Natural killer cell treated with Interleukin-12 subunit alpha and Interleukin-12 subunit beta and Interleukin-15 and Interleukin-18, amount 100 ng/mL, for 72 hours (primary cell): ENCODE measurements around the gene UBA3. TPM values are rescaled to one million over a fixed set of nuclear protein-coding genes. Genes with fewer than 3 reads are reported as not detected.

Experiments used
- ATAC-seq, 2 donors: fragments of 150-1000 bp; cut with Tn5 transposase in 1 of 2; sonication (Bioruptor Pico), chemical (Tn5 transposase) in 1 of 2; 2 replicates each; pipeline ENCODE4 v1.10.0; 2021
- DNase-seq: peaks from one replicate; pipeline ENCODE4 v3.0.0; 2022; ENCODE audit warnings: low spot score
- H3K27ac Mint-ChIP-seq, 2 donors: 1 replicate in 1 of 2; 2 replicates in 1 of 2; pipeline ENCODE4 v1.8.0; 2022; ENCODE audit warnings: mixed read lengths in 2 of 2, mild to moderate bottlenecking in 1 of 2, moderate library complexity in 1 of 2
- H3K27me3 Mint-ChIP-seq, 2 donors: 1 replicate in 1 of 2; 2 replicates in 1 of 2; pipeline ENCODE4 v1.8.0; 2022; ENCODE audit warnings: mixed read lengths in 2 of 2
- H3K36me3 Mint-ChIP-seq: one replicate; pipeline ENCODE4 v1.8.0; 2022; ENCODE audit warnings: mixed read lengths
- H3K4me1 Mint-ChIP-seq, 2 donors: 1 replicate in 1 of 2; 2 replicates in 1 of 2; pipeline ENCODE4 v1.8.0; 2022; ENCODE audit warnings: low read depth in 2 of 2, mixed read lengths in 2 of 2, mild to moderate bottlenecking in 1 of 2
- H3K4me3 Mint-ChIP-seq: one replicate; pipeline ENCODE4 v1.8.0; 2022; ENCODE audit warnings: mixed read lengths
- H3K9me3 Mint-ChIP-seq: 2 replicates; pipeline ENCODE4 v1.8.0; 2022; ENCODE audit warnings: mixed read lengths
- total RNA-seq, 2 donors: library from RNA; stranded (reverse); gene quantifications; one replicate each; pipeline ENCODE4 v1.2.3, GENCODE V29; 2022

The UBA3 gene
- total RNA-seq, 2 donors from 2014 or later = 93.4 to 111 TPM

GRCh38 chr3:69115731-69116130 is 35.6 kb upstream of the UBA3 start:
- ATAC-seq = no peak
- no peak for DNase-seq
- no peaks in the 10 kb centered on the region for H3K27me3 Mint-ChIP-seq
- no peaks in the 10 kb centered on the region for H3K36me3 Mint-ChIP-seq
- no peak overlapping the region for H3K27ac Mint-ChIP-seq
- no peak overlapping the region for H3K4me3 Mint-ChIP-seq
- peaks cover under 1% of the 10 kb centered on the region in 2 donors for H3K4me1 Mint-ChIP-seq
- no peaks in the 10 kb centered on the region for H3K9me3 Mint-ChIP-seq

GRCh38 chr3:69113536-69113935 is 33.4 kb upstream of the UBA3 start:
- Mint-ChIP-seq H3K27me3 (no peaks in the 10 kb centered on the region), H3K27ac (peak overlapping the region in 1 of 2 donors; percentile 9), H3K9me3 (no peaks in the 10 kb centered on the region), H3K36me3 (no peaks in the 10 kb centered on the region), H3K4me1 (no peaks in the 10 kb centered on the region), H3K4me3 (no peak overlapping the region)
- no peak for ATAC-seq
- DNase-seq = no peak

GRCh38 chr3:69110941-69111546 is 30.9 kb upstream of the UBA3 start:
- H3K36me3 Mint-ChIP-seq = peaks cover 1% of the 10 kb centered on the region
- H3K27ac Mint-ChIP-seq = no peak overlapping the region
- no peaks in the 10 kb centered on the region for H3K9me3 Mint-ChIP-seq
- no peak for ATAC-seq
- H3K4me1 Mint-ChIP-seq = no peaks in the 10 kb centered on the region
- H3K4me3 Mint-ChIP-seq = no peak overlapping the region
- no peak for DNase-seq
- no peaks in the 10 kb centered on the region for H3K27me3 Mint-ChIP-seq

GRCh38 chr3:69108811-69109210 is 28.6 kb upstream of the UBA3 start:
- H3K4me1 Mint-ChIP-seq = peaks cover 7% of the 10 kb centered on the region in 2 donors
- H3K4me3 Mint-ChIP-seq = no peak overlapping the region
- no peak for DNase-seq
- peaks cover 13% of the 10 kb centered on the region for H3K36me3 Mint-ChIP-seq
- no peaks in the 10 kb centered on the region for H3K9me3 Mint-ChIP-seq
- H3K27me3 Mint-ChIP-seq = no peaks in the 10 kb centered on the region
- no peak overlapping the region for H3K27ac Mint-ChIP-seq
- ATAC-seq = no peak

- no peak overlapping the region for H3K27ac Mint-ChIP-seq
Observed at GRCh38 chr3:69107841-69108240, 27.7 kb upstream of the UBA3 start.

GRCh38 chr3:69105320-69105719 is 25.2 kb upstream of the UBA3 start:
- no peak for DNase-seq
- H3K36me3 Mint-ChIP-seq = peaks cover 27% of the 10 kb centered on the region
- H3K27me3 Mint-ChIP-seq = no peaks in the 10 kb centered on the region
- H3K4me1 Mint-ChIP-seq = peaks cover 14 to 19% of the 10 kb centered on the region in 2 donors
- ATAC-seq = no peak
- no peak overlapping the region for H3K4me3 Mint-ChIP-seq
- H3K27ac Mint-ChIP-seq = no peak overlapping the region
- no peaks in the 10 kb centered on the region for H3K9me3 Mint-ChIP-seq

More at GRCh38 chr3:69107841-69108240, 27.7 kb upstream of the UBA3 start:
- peaks cover 16% of the 10 kb centered on the region for H3K36me3 Mint-ChIP-seq
- no peak overlapping the region for H3K4me3 Mint-ChIP-seq
- DNase-seq = no peak
- no peak for ATAC-seq
- H3K9me3 Mint-ChIP-seq = no peaks in the 10 kb centered on the region
- H3K27me3 Mint-ChIP-seq = no peaks in the 10 kb centered on the region
- peaks cover 8 to 9% of the 10 kb centered on the region in 2 donors for H3K4me1 Mint-ChIP-seq

- DNase-seq = no peak
- peaks cover 32% of the 10 kb centered on the region for H3K36me3 Mint-ChIP-seq
- no peaks in the 10 kb centered on the region for H3K9me3 Mint-ChIP-seq
- H3K4me1 Mint-ChIP-seq = peaks cover 22 to 24% of the 10 kb centered on the region in 2 donors
- H3K27me3 Mint-ChIP-seq = no peaks in the 10 kb centered on the region
- peak overlapping the region in 1 of 2 donors; percentile 29 for H3K27ac Mint-ChIP-seq
- ATAC-seq = no peak
- H3K4me3 Mint-ChIP-seq = no peak overlapping the region
Observed at GRCh38 chr3:69104586-69104985, 24.4 kb upstream of the UBA3 start.

- Mint-ChIP-seq H3K4me1 (peaks cover 28 to 30% of the 10 kb centered on the region in 2 donors), H3K9me3 (no peaks in the 10 kb centered on the region), H3K36me3 (peaks cover 35% of the 10 kb centered on the region)
Observed at GRCh38 chr3:69103123-69103522, 23.0 kb upstream of the UBA3 start.

GRCh38 chr3:69102384-69102783 is 22.2 kb upstream of the UBA3 start:
- Mint-ChIP-seq H3K4me3 (no peak overlapping the region), H3K27ac (peak overlapping the region; percentile 68 to 73), H3K4me1 (peaks cover 33 to 35% of the 10 kb centered on the region in 2 donors), H3K9me3 (no peaks in the 10 kb centered on the region), H3K27me3 (no peaks in the 10 kb centered on the region), H3K36me3 (peaks cover 40% of the 10 kb centered on the region)
- ATAC-seq = no peak
- no peak for DNase-seq

More at GRCh38 chr3:69103123-69103522, 23.0 kb upstream of the UBA3 start:
- DNase-seq (no peak), ATAC-seq (no peak)
- no peaks in the 10 kb centered on the region for H3K27me3 Mint-ChIP-seq
- peak overlapping the region; percentile 29 to 72 for H3K27ac Mint-ChIP-seq
- H3K4me3 Mint-ChIP-seq = no peak overlapping the region

- H3K27ac Mint-ChIP-seq = peak overlapping the region in 1 of 2 donors; percentile 32
- no peaks in the 10 kb centered on the region for H3K9me3 Mint-ChIP-seq
- no peak overlapping the region for H3K4me3 Mint-ChIP-seq
- peaks cover 42% of the 10 kb centered on the region for H3K36me3 Mint-ChIP-seq
- DNase-seq (no peak), ATAC-seq (no peak)
- H3K4me1 Mint-ChIP-seq = peaks cover 51 to 56% of the 10 kb centered on the region in 2 donors
- H3K27me3 Mint-ChIP-seq = no peaks in the 10 kb centered on the region
Observed at GRCh38 chr3:69099576-69099975, 19.4 kb upstream of the UBA3 start.

GRCh38 chr3:69097407-69098086 is 17.4 kb upstream of the UBA3 start:
- Mint-ChIP-seq H3K4me3 (peak overlapping the region; percentile 7), H3K27ac (peak overlapping the region; percentile 53 to 90), H3K9me3 (no peaks in the 10 kb centered on the region), H3K4me1 (peaks cover 60 to 67% of the 10 kb centered on the region in 2 donors), H3K27me3 (no peaks in the 10 kb centered on the region), H3K36me3 (peaks cover 31% of the 10 kb centered on the region)
- ATAC-seq (no peak), DNase-seq (no peak)

GRCh38 chr3:69096299-69096698 is 16.1 kb upstream of the UBA3 start:
- peak overlapping the region; percentile 90 to 93 for H3K27ac Mint-ChIP-seq
- H3K27me3 Mint-ChIP-seq = no peaks in the 10 kb centered on the region
- no peak for DNase-seq
- H3K4me3 Mint-ChIP-seq = peak overlapping the region; percentile 88
- H3K36me3 Mint-ChIP-seq = peaks cover 22% of the 10 kb centered on the region
- no peak for ATAC-seq
- H3K4me1 Mint-ChIP-seq = peaks cover 63 to 74% of the 10 kb centered on the region in 2 donors
- no peaks in the 10 kb centered on the region for H3K9me3 Mint-ChIP-seq

- Mint-ChIP-seq H3K4me3 (peak overlapping the region; percentile 88), H3K27ac (peak overlapping the region; percentile 90 to 93), H3K9me3 (no peaks in the 10 kb centered on the region), H3K36me3 (peaks cover 25% of the 10 kb centered on the region), H3K27me3 (no peaks in the 10 kb centered on the region), H3K4me1 (peaks cover 67 to 77% of the 10 kb centered on the region in 2 donors)
- DNase-seq = no peak
- ATAC-seq = no peak
Observed at GRCh38 chr3:69095636-69096035, 15.5 kb upstream of the UBA3 start.

- ATAC-seq = peak; percentile 24 to 51
- Mint-ChIP-seq H3K4me3 (peak overlapping the region; percentile 88), H3K36me3 (peaks cover 28% of the 10 kb centered on the region), H3K27ac (peak overlapping the region; percentile 90 to 93), H3K4me1 (peaks cover 72 to 78% of the 10 kb centered on the region in 2 donors), H3K9me3 (no peaks in the 10 kb centered on the region), H3K27me3 (no peaks in the 10 kb centered on the region)
- no peak for DNase-seq
Observed at GRCh38 chr3:69094467-69095205, 14.5 kb upstream of the UBA3 start.
